ENCODE results near the gene RPS6KL1.

The RPS6KL1 gene

DNA sequence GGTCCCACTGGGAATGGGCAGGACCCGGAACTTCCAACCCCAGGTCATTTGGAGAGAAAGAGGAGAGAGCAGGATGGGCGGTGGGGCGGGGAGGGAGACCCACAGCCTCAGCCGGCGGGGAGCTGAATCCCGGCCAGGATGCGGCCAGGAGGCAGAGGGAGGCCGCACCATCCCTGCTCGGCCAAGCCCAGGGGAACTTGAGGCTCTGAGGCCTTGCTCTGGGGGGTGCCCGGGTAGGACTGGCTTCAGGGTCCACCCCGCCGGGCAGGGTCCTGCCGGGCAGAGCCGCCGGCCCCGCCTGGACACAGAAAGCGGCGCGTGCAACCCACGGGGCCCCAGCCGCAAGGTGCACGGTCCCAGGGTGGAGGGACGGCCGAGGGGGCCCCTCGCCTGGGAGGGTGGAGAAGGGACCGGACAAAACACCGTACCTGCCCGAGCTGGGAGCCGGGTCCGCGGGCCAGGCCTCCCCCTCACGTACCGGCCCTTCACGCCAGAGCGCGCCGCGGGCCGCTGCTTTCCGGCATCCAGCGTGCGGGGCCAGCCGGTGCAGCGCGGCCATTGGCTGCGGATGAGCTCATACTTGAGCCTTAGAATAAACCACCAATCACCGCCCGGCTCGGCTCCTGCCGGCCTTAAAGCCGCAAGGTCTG lies at the start of gene RPS6KL1:
Gene RPS6KL1 (minus strand): TSS at position 509 of the 650 bp plus-strand sequence. CDS start 1,719 bp downstream, outside the sequence.
- DNase-seq, result peak; percentile 65

DNA sequence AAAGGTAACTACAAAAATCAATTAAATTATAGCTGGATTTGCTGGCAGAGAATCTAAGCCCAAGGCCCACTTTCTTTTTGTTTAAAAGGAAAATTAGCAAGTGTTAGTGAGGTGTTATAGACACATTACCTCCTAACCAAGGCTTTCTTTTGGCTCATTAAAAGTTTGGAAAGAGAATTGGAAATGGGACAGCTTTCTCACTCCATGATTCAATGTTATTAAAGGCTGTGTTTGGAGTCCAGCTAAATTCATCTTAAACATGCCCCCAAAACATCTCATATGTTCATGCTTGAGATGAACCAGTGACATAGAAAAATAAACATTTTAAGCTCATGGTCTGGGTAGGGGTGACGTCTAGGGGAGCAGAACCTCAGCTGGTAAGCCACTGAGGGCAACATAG lies 45.8 kb upstream of the RPS6KL1 start:
- DNase-seq, result no peak

- DNase-seq, result no peak
These were observed 42.6 kb upstream of the RPS6KL1 start for GRCh38 chr14:74965486-74966153.

DNA sequence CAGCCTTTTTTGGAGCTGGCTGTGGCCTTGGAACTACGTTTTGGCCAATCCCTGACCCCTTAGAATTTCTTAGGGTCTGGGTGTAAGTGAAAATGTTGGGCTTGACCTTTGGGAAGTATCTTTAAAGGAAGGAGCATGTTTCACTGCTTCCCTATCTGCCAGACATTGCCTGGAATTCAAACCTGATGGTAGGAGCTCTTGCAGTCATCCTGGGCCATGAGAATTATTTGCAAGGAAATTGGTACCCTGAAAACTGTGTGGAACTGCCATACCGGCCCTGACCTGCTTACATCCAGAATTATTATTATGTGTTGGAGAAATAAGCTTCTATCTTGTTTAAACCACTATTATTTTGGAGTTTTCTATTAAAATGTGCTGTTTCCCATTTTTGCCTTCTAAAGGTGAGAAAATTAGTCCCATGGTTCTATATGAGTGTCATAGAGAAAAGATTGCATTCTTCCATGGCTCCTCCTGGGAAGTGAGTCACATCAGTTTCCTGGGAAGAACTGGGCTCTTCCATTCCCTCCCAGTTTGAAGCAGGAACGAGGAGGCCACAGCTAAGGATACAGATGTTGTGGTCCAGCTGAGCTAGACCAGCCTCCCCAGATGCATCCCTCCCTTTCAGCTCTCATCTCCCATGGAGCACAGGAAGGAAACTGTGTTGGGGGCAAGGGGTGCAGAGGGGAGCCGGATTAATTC lies 41.9 kb upstream of the RPS6KL1 start:
- DNase-seq, result no peak

- no peak for DNase-seq
These were observed 40.7 kb upstream of the RPS6KL1 start for GRCh38 chr14:74963705-74964271.

DNA sequence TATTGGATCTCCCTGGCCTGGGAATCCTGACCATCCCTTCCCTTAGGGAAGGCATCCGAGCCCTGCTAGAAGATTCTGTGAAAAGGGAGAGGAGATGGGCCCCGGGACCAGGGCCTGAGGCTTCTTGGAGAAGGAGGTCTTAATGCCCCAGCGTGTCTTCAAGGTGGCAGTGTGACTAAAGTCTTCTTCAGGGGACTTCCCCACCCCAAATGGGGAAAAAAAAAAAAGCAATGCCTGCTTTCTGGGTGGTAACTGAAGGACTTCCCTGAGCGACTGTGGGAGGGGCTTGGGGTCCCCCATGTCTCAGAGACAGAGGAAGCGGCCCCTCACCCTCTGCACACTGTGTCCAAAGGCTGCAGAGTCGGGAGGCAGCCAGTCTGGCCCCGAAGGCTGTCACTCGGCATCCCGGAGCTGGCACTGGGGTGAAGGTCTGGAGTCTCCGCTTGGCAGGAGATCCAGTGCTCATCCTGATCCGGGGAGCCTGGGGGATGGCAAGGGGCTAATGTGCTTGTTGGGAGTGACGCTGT lies 40.2 kb upstream of the RPS6KL1 start:
- no peak for DNase-seq

- no peak for DNase-seq
These were observed 39.4 kb upstream of the RPS6KL1 start for GRCh38 chr14:74962493-74962892.

- DNase-seq, result no peak
These were observed 39.0 kb upstream of the RPS6KL1 start for GRCh38 chr14:74962046-74962445.

DNA sequence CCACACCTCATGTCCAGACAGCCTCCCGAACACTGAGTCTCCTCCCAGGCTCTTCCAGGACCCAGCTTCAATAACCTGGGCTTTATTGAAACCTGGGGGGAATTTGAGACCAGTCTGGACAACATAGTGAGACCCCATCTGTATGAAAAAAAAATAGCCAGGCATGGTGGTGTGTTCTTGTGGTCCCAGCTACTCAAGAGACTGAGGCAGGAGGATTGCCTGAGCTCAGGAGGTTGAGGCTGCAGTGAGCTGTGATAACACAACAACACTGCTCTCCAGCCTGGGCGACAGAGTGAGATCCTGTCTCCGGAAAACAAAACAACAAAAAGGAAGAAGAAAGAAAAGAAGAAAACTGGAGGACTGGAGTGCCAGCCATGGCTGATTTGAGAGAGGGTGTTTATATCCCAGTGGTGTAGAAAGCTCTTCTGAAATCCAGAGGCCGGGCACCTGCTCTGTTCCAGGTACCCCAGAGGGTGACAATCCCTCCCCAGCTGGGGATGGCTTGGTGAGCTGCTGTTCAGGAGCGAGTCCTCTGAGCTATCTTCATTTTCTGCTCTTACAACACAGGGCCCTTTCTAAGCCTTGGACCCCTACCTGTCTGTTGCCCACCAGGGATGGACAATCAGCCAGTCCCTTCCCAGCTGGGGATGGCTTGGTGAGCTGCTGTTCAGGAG lies 38.3 kb upstream of the RPS6KL1 start:
- DNase-seq, result no peak

GRCh38 chr14:74960736-74961135 lies 37.7 kb upstream of the RPS6KL1 start:
- DNase-seq, result no peak

DNA sequence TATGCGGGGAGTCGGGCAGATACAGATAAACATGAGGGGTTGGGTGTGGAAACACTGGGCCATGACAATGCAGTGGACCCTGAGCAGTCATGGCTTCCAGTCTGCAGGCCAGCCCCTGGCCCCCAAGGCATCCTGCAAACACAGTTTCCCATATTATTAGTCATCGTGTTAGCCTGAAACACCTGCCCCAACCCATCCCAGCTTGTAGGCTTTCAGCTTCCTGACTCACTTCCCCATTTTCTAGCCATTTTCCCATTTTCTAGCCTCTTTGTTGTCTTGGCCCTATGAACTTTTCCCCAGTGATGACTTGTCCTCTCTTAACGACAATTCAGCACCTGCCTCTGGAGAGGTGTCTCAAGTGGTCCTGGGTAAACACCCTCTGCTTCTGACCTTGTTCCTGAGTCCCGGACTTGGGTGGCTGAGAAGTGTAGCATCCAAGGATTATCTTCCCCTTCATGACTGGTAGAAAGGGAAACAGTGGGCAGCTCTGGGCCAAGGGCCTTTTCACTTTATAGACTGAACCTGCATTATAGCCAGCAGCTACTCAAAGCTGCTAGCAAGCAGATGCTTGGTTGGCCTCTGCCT lies 36.6 kb upstream of the RPS6KL1 start:
- DNase-seq, result no peak

DNA sequence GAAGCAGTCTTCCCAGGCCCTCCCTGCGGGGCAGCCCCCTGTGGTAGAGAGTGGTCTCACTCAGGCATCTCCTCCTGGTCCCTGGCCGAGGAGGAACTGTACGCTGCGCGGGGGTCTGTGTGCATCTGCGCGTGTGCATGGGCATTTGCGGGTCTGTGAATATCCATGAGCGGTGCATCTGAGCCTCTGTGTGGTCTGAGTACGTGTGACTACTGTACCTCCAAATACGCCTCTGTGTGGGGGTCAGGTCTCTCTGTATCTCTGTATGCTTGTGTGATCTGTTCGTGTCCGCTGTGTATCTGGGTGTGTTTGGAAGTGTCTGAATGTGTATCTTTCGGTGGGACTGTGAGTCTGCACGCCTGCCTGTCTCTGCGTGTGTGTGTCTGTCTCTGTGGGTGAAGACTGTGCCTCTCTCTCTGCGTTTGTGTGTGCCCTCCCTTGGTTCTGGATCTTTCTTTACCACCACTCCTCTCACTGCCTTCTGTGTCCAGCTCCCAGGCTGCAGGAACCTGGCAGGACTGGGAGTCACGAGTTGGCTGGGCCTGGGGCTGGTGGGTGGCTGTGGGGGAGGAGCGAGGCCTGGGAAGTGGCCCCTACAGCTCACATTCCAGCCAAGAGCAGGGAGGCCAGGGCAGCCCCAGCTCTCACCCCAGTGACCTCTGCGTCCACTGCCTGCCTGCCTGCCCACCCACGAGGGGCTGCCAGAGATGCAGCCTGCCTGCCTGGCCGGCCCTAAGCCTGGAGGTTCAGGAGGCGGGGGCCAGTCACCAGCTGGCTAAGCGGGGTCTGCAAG lies 33.4 kb upstream of the RPS6KL1 start:
- no peak for DNase-seq

DNA sequence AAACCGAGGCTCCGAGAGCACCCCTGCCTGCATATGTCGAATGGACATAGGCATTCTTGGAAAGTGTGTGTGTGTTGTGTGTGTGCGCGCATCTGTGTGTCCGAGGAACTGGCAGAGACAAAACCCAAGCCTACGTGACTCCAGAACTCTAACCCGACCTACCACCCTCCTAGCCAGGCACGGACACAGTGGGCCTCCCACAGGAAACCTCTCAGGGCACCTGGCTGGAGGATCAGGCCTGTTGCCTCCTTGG lies 32.9 kb upstream of the RPS6KL1 start:
- DNase-seq, result no peak

DNA sequence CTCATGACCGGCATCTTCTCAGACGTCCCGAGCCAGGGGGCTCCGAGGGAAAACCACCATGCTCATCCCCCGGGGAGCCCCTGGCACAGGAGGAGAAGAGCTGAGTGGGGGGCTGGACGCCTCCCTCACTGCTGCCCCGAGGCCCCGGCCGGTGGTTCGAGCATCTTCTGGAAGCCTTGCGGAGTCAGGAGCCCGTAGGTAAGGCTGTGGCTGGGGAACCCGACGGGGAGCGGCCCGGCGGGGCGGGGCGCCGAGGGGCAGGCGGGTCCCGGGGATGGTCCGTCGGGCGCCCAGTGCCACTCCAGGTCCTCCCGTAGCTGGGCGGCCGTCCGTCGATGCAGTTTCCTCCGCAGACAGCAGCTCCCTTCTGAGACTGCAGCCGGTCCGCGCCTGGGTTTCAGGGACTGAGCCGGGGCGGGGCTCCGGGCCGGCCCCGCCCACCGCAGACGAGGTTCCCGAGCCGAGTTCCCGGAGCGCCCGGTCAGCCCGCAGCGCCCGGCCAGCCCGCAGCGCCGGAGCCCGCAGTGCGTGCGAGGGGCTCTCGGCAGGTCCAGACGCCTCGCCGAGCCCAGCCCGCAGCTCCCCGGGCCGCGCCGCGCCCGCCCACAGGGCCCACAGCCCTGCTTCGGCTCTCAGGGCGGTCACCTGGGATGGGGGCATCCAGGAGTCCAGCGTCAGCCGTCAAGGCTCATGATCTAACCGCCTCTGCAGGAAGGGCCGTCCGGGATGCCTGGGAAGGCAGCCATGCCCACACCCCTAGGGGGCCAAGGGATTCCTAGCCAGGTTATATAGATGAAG lies 32.4 kb upstream of the RPS6KL1 start, which contains the start of gene PGF:
Gene PGF (minus strand): TSS at position 369 of the 798 bp plus-strand sequence. CDS start 355 bp downstream, at position 14.
- DNase-seq, result no peak

DNA sequence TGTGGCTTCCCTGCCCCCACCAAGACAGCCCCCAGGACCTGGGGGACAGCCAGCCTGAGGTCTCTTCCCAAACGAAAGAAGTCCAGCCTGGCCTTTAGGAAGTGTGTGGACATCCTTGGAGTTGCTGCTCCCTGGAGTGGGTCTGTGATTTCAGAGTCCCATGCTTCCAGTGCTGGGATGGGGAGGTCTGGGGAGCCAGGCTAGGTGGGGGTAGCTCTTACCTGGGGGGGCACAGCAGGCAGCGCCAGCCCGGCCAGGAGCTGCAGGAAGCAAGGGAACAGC lies 31.8 kb upstream of the RPS6KL1 start:
- DNase-seq, result no peak

DNA sequence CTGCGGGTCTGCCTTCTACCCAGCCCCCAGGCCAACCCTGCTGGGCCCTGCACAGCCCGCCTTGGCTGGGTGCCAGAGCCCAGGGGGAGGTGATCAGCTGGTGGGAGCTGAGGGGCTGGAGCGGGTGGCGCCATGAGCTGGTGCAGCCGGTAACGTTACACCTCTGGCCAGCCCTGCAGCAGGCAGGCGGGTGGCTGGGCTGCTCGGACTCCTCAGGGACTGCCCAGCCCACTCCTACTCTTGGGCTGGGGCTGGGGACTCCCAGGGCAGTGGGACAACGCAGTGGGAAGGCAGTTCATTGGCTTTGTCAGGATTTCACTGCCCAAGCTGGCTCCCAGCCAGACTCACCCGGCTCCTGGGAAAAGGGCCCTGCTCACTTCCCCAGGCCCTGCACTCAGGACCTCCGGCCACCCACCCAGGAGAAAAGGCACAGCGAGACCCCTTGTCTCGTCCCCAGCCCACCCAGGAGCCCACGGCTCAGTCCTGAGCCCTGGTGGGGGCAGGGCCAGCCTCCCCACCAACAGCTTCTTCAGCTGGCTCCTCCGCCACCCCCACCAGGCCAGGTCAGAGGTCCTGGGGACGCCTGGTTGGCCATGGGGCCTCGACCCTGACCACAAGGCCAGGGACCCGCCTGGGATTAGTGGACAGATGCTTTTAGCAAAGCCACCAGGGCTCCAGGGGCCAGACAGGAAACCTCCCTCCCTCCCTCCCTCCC lies 31.3 kb upstream of the RPS6KL1 start:
- no peak for DNase-seq

GRCh38 chr14:74953686-74954085 lies 30.6 kb upstream of the RPS6KL1 start:
- no peak for DNase-seq

GRCh38 chr14:74952697-74953484 lies 29.8 kb upstream of the RPS6KL1 start:
- no peak for DNase-seq

GRCh38 chr14:74952180-74952665 lies 29.2 kb upstream of the RPS6KL1 start:
- DNase-seq, result no peak
